Stimulated activated CD8-positive, alpha-beta memory T cell treated with anti-CD3 and anti-CD28 coated beads, Interleukin-15, amount 100 ng/mL, for 1 hour (primary cell): Measurements from ENCODE around the gene ATG9B.

ENCODE experiments used
- DNase-seq: peaks from one replicate; pipeline ENCODE4 v3.0.0-alpha.2; 2020; ENCODE audit warnings: low read depth

ATG9B gene

DNA sequence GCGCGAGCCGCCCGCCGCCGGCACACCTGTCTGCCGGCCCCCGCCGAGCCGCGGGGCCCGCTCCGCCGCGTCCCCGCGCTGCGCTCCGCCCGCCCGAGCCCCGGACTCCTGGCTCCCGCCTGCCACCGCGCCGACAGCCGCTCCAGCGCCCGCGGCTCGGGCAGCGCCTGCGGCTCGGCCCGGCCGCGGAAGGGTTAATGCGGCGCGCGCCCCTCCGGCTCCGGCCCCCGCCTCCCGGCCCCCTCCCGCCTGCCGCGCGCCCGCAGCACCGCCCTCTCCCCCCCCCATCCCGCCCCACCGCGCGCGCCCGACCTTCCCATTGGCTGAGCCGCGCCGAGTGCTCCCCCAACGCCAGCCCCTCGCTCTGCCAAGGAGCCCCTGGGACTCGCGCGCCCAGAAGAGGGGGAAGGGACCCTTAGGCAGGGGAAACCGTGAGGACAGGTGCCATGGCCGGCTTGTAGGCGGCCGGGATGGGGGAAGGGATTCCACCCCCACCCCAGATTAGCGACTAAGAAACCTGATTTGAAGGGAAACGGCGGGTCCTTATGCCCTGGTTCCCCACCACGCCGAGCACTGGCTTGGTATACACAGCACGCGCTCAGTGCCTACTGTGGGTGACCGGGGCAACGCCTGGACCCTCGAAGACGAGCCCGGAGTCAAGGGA is 46.0 kb downstream of the ATG9B start, which contains the start of gene KCNH2:
Gene KCNH2 (minus strand): TSS at position 196 of the 664 bp plus-strand sequence. CDS start 408 bp downstream, outside the sequence.
- DNase-seq, result no peak

GRCh38 chr7:150977382-150978125 is 46.7 kb downstream of the ATG9B start:
- DNase-seq, result no peak

- DNase-seq, result no peak
Measured at GRCh38 chr7:150976529-150977381, 47.5 kb downstream of the ATG9B start.

- no peak for DNase-seq
Measured at GRCh38 chr7:150975536-150976319, 48.6 kb downstream of the ATG9B start.

DNA sequence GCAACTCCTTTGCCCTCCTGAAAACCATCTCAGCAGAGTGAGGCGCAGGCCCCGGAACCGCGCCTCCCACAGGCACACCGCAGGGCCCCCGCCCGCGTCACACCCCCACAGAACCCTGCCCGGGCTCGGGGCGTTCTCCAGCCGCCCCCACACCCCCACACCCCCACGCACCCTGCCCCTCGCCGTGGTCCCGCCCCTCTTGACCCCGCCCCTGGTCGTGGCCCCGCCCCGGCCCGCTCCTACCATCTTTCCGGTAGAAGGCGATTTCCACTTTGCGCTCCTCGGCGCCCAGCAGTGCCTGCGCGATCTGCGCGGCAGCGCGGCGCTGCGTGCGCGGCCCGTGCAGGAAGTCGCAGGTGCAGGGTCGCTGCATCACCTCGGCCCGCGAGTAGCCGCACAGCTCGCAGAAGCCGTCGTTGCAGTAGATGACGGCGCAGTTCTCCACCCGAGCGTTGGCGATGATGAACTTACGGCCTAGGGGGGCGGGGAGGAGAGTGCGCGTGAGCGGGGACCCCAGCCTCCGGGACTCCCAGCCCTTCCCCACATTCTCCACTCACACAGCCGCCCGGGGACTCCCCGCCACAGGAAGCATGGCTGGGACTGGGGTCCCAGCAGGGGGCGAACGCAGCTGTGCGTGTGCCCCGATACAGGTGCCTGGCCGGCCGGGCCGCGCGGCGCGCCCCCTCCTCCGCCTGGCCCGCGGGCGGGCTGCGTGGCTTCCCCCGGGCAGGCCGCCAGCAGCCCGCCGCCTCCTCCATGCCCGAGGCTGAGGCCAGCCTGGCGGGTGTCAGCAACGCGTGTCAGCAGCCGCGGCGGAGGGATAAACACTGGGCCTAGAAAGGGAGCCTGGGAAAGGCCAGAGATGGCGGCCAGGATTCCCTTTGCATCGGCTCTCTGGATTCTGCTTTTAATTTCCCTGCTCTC is 49.6 kb downstream of the ATG9B start:
- DNase-seq, result peak; percentile 66

- DNase-seq, result no peak
Measured at GRCh38 chr7:150973571-150974451, 50.5 kb downstream of the ATG9B start.

DNA sequence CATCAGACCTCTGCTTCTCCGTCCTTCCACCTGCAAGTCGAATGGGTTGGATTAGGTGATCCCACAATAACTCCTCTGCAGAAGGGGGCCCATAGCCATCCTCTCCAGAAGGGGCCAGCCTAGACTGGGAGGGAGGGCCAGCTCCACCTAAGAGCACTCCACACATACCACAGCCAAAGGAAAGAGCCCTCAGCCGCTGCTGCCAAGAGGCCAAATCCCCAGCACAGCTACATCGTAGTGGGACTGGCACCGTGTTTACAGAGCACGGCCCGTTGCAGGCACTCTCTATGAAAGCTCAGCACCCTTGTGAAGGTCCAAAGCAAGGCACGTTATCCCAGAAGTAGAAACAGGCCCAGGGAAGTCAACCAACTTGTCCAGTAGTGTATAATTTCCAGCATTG is 51.6 kb downstream of the ATG9B start:
- DNase-seq, result no peak

- DNase-seq, result no peak
Measured at GRCh38 chr7:150972023-150972468, 52.2 kb downstream of the ATG9B start.

DNA sequence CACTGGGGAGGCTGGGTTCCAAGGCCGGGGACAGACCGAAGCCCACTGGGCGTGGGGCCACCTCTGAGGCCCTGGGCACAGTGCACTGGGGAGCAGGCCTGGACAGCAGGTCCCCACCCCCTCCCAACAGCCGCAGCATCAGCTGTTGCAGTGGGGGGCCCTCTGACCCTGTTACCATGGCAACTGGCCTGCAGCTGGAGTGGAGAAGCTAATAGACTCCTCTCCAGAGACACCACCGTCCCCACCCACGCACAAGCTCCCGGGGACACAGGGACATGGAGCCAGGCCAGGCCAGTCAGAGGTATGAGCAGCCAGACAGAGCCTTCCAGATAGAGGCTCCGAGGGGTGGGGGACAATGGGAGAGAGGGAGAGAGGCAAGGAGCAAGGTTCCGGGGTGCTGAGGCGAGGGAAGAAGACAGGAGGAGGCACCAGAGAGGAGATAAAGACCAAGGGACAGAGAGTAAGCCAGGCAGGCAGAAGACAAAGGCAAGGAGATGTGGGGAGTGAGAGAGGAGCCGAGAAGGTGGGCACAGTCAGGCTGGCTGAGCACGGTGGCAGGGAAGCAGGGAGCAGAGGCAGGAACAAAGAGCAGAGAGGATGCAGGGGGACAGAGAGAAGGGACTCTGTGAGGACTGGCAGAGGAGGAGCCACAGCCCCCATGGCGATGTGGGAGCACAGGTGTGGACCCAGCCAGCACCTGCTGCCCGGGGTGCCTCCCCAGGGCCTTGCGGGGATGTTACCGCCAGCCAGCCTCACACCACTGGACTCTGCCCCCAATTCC is 52.9 kb downstream of the ATG9B start:
- no peak for DNase-seq

GRCh38 chr7:150970424-150970823 is 53.9 kb downstream of the ATG9B start:
- DNase-seq, result no peak

- DNase-seq, result no peak
Measured at GRCh38 chr7:150969475-150969874, 54.8 kb downstream of the ATG9B start.

- no peak for DNase-seq
Measured at GRCh38 chr7:150968734-150969372, 55.4 kb downstream of the ATG9B start.

GRCh38 chr7:150968056-150968733 is 56.1 kb downstream of the ATG9B start:
- DNase-seq, result no peak

- no peak for DNase-seq
Measured at GRCh38 chr7:150967349-150967748, 56.9 kb downstream of the ATG9B start.

DNA sequence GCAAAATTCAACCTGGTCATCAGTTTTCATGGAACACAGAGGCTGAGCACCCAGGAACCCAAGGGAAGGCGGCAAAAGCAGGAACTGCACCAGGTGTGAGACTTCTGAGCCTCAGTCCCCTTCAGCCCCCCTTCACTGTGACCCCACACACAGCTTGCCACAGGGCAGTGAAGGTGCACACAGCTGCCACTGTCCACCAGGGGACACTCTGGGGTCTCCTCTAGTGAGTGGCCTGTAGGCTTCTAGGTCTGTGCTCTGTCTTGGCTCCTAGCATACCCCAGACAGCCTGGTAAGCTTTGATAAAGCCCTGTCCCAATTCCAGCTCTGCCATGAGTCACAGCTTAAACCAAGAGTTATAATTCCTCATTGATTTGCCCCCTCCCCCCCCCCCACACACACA is 58.3 kb downstream of the ATG9B start:
- DNase-seq, result no peak

GRCh38 chr7:150965273-150965830 is 58.9 kb downstream of the ATG9B start:
- no peak for DNase-seq
